Esophagus muscularis mucosa (tissue), 4 donors: ENCODE data around the gene BAD. TPM values are rescaled to one million over a fixed set of nuclear protein-coding genes. Genes with fewer than 3 reads are reported as not detected.

Source experiments
- DNase-seq: peaks from one replicate; pipeline ENCODE4 v3.0.0-alpha.2; 2017; ENCODE audit errors: extremely low spot score
- H3K27ac ChIP-seq, 4 donors: fragments of 200-600 bp; sonication (generic); replicated peaks in 1 of 4; 1 replicate in 3 of 4; 2 replicates in 1 of 4; pipeline ENCODE4 v1.5.1; 2016 to 2019; ENCODE audit warnings: mild to moderate bottlenecking in 1 of 4
- H3K27me3 ChIP-seq, 4 donors: fragments of 200-600 bp; sonication (generic); one replicate each; pipeline versions ENCODE4 v1.5.1 to v1.6.0; 2016 to 2019
- H3K36me3 ChIP-seq, 4 donors: fragments of 200-600 bp; sonication (generic); one replicate each; pipeline ENCODE4 v1.5.1; 2016 to 2019
- H3K4me1 ChIP-seq, 4 donors: fragments of 200-600 bp; sonication (generic); one replicate each; pipeline ENCODE4 v1.5.1; 2016 to 2019
- H3K4me3 ChIP-seq, 4 donors: fragments of 200-600 bp; sonication (generic); 1 replicate in 2 of 4; 2 replicates in 2 of 4; pipeline ENCODE4 v1.5.1; 2016 to 2019; ENCODE audit warnings: mild to moderate bottlenecking in 4 of 4, moderate library complexity in 1 of 4
- H3K9me3 ChIP-seq, 4 donors: fragments of 200-600 bp; sonication (generic); 1 replicate in 3 of 4; 2 replicates in 1 of 4; pipeline ENCODE4 v1.5.1; 2016 to 2019
- CTCF ChIP-seq, 3 experiments: fragments of 200-600 bp in 2 of 3; fragments of 450-650 bp in 1 of 3; sonication (generic) in 2 of 3; IDR thresholded peaks; one replicate each; pipeline ENCODE4 v1.5.1; 2017 to 2019; ENCODE audit warnings: antibody characterized with exemption in 3 of 3, mild to moderate bottlenecking in 2 of 3, moderate library complexity in 1 of 3
- EP300 ChIP-seq: sonication (generic); formaldehyde crosslinking; IDR thresholded peaks from one replicate; pipeline ENCODE4 v1.6.1; 2017; ENCODE audit warnings: antibody characterized with exemption
- POLR2A ChIP-seq: fragments of 450-650 bp; IDR thresholded peaks from one replicate; pipeline ENCODE4 v1.6.1; 2017; ENCODE audit warnings: antibody characterized with exemption, moderate library complexity, mild to moderate bottlenecking, low read depth
- POLR2AphosphoS5 ChIP-seq, 2 donors: sonication (generic); formaldehyde crosslinking; IDR thresholded peaks; one replicate each; pipeline ENCODE4 v1.6.1; 2017; ENCODE audit warnings: antibody characterized with exemption in 2 of 2
- WGBS: methylation state at CpG from one replicate; pipeline ENCODE4 v1.1.5; 2018; 5-methylcytosine and 5-hydroxymethylcytosine counted together
- intact Hi-C: fragments of 100-400 bp; cut with DNase I; formaldehyde crosslinking; loops from one replicate; pipeline ENCODE4 v1.15.1; 2023
- total RNA-seq, 4 donors: library from RNA; depleted of rRNA; stranded (reverse); fragments of >200 nt; gene quantifications; one replicate each; pipeline versions ENCODE4 v1.1.0 to v1.2.1, GENCODE V29; 2016

BAD gene
- total RNA-seq, 4 donors from 2014 or later = 99.3 to 138 (median 122) TPM

- peak; percentile 98 for DNase-seq
- TF ChIP-seq POLR2AphosphoS5 (IDR thresholded peaks at IDR 0.05) = peak; percentile 77
- no peak for TF ChIP-seq EP300
- TF ChIP-seq POLR2A = no peak
- no peak for TF ChIP-seq CTCF (IDR thresholded peaks at IDR 0.05)
- Histone ChIP-seq H3K9me3 (no peaks in the 10 kb centered on the region), H3K4me1 (peaks cover 43 to 84% (median 82%) of the 10 kb centered on the region in 4 donors), H3K4me3 (peak within 1 kb of the TSS; percentile 64 to 85 (median 75)), H3K36me3 (no peaks in the 10 kb centered on the region), H3K27me3 (no peaks in the 10 kb centered on the region), H3K27ac (peak within 1 kb of the TSS; percentile 90 to 96 (median 93))
- under 1% methylated on average over 44 of the region's 62 CpGs for WGBS
- intact Hi-C loops = no loop called here
Measured at GRCh38 chr11:64230171-64230984, 54.1 kb downstream of the BAD start, which contains the start of gene DNAJC4. Gene DNAJC4, plus strand, starts transcription at chr11:64230548. Its CDS starts 307 bp downstream, at chr11:64230855.

GRCh38 chr11:64229744-64230170 is 54.7 kb downstream of the BAD start:
- Histone ChIP-seq H3K4me3 (peak overlapping the region; percentile 64 to 85 (median 75)), H3K27me3 (no peaks in the 10 kb centered on the region), H3K9me3 (no peaks in the 10 kb centered on the region), H3K4me1 (peaks cover 43 to 84% (median 83%) of the 10 kb centered on the region in 4 donors), H3K36me3 (no peaks in the 10 kb centered on the region), H3K27ac (peak overlapping the region; percentile 90 to 96 (median 93))
- no peak for DNase-seq
- 31% methylated on average over 13 of the region's 13 CpGs for WGBS
- intact Hi-C loops = loop anchor here (5.0 kb wide), 1 partner anchor 42 kb away; the partner anchor contains the start of gene STIP1
- no peak for TF ChIP-seq CTCF (IDR thresholded peaks at IDR 0.05)
- no peak for TF ChIP-seq POLR2A
- TF ChIP-seq POLR2AphosphoS5 (IDR thresholded peaks at IDR 0.05) = no peak
- TF ChIP-seq EP300 = no peak

GRCh38 chr11:64229090-64229743 is 55.2 kb downstream of the BAD start:
- H3K4me3 ChIP-seq = peak overlapping the region in 2 of 4 donors; percentile 70 to 85
- H3K4me1 ChIP-seq = peaks cover 43 to 88% (median 84%) of the 10 kb centered on the region in 4 donors

More at GRCh38 chr11:64229090-64229743, 55.2 kb downstream of the BAD start:
- Histone ChIP-seq H3K27ac (peak overlapping the region; percentile 90 to 96 (median 93)), H3K36me3 (peaks cover 0 to 5% (median 2%) of the 10 kb centered on the region in 4 donors), H3K27me3 (no peaks in the 10 kb centered on the region), H3K9me3 (no peaks in the 10 kb centered on the region)
- DNase-seq = no peak
- TF ChIP-seq CTCF (IDR thresholded peaks at IDR 0.05) (no peak), POLR2AphosphoS5 (IDR thresholded peaks at IDR 0.05) (no peak), EP300 (no peak), POLR2A (no peak)
- intact Hi-C loops = loop anchor here (5.0 kb wide), 1 partner anchor 42 kb away; the partner anchor contains the start of gene STIP1
- WGBS = 77% methylated on average over 2 of the region's 12 CpGs
